ENCODE data around the gene AKAP6.

AKAP6 gene

GRCh38 chr14:32734261-32734660 lies 405.2 kb downstream of the AKAP6 start:
- Histone ChIP-seq H3K9me3 (ENCODE audit: low read length) (no peaks in the 10 kb centered on the region), H2AFZ (ENCODE audit: low read length) (no peak overlapping the region), H3K9me2 (ENCODE audit: low read depth, low read length) (no peaks in the 10 kb centered on the region), H3F3A (ENCODE audit: insufficient read depth, low read length) (no peaks in the 10 kb centered on the region), H3K36me3 (ENCODE audit: insufficient read depth, low read length) (no peaks in the 10 kb centered on the region), H3K27ac (ENCODE audit: low read depth, low read length, poor library complexity, severe bottlenecking) (no peak overlapping the region), H3K4me3 (ENCODE audit: low read depth, low read length, poor library complexity, severe bottlenecking) (no peak overlapping the region), H3K27me3 (ENCODE audit: insufficient read depth, low read length) (no peaks in the 10 kb centered on the region), H3K4me1 (ENCODE audit: insufficient read depth, low read length, severe bottlenecking) (no peaks in the 10 kb centered on the region), H3K4me2 (ENCODE audit: low read length) (no peak overlapping the region), H3K9ac (ENCODE audit: low read length) (no peak overlapping the region), H3K79me2 (ENCODE audit: insufficient read depth, low read length) (no peaks in the 10 kb centered on the region), H4K20me1 (ENCODE audit: insufficient read depth, low read length) (no peaks in the 10 kb centered on the region)
- TF ChIP-seq, protein P1, sequence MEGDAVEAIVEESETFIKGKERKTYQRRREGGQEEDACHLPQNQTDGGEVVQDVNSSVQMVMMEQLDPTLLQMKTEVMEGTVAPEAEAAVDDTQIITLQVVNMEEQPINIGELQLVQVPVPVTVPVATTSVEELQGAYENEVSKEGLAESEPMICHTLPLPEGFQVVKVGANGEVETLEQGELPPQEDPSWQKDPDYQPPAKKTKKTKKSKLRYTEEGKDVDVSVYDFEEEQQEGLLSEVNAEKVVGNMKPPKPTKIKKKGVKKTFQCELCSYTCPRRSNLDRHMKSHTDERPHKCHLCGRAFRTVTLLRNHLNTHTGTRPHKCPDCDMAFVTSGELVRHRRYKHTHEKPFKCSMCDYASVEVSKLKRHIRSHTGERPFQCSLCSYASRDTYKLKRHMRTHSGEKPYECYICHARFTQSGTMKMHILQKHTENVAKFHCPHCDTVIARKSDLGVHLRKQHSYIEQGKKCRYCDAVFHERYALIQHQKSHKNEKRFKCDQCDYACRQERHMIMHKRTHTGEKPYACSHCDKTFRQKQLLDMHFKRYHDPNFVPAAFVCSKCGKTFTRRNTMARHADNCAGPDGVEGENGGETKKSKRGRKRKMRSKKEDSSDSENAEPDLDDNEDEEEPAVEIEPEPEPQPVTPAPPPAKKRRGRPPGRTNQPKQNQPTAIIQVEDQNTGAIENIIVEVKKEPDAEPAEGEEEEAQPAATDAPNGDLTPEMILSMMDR (IDR thresholded peaks at IDR 0.05; ENCODE audit: low read length), result no peak
- TF ChIP-seq EZH2 (IDR thresholded peaks at IDR 0.05; ENCODE audit: borderline replicate concordance, low read length), result no peak

GRCh38 chr14:32737621-32738020 lies 408.5 kb downstream of the AKAP6 start:
- Histone ChIP-seq H3K4me1 (ENCODE audit: insufficient read depth, low read length, severe bottlenecking) (no peaks in the 10 kb centered on the region), H3K9ac (ENCODE audit: low read length) (no peak overlapping the region), H2AFZ (ENCODE audit: low read length) (no peak overlapping the region), H3K27me3 (ENCODE audit: insufficient read depth, low read length) (no peaks in the 10 kb centered on the region), H3K9me3 (ENCODE audit: low read length) (no peaks in the 10 kb centered on the region), H3F3A (ENCODE audit: insufficient read depth, low read length) (no peaks in the 10 kb centered on the region), H3K36me3 (ENCODE audit: insufficient read depth, low read length) (no peaks in the 10 kb centered on the region), H3K9me2 (ENCODE audit: low read depth, low read length) (no peaks in the 10 kb centered on the region), H3K4me3 (ENCODE audit: low read depth, low read length, poor library complexity, severe bottlenecking) (no peak overlapping the region), H4K20me1 (ENCODE audit: insufficient read depth, low read length) (no peaks in the 10 kb centered on the region), H3K4me2 (ENCODE audit: low read length) (no peak overlapping the region), H3K27ac (ENCODE audit: low read depth, low read length, poor library complexity, severe bottlenecking) (no peak overlapping the region), H3K79me2 (ENCODE audit: insufficient read depth, low read length) (no peaks in the 10 kb centered on the region)
- TF ChIP-seq, protein P1 (IDR thresholded peaks at IDR 0.05; ENCODE audit: low read length), result no peak
- no peak for TF ChIP-seq EZH2 (IDR thresholded peaks at IDR 0.05; ENCODE audit: borderline replicate concordance, low read length)

DNA sequence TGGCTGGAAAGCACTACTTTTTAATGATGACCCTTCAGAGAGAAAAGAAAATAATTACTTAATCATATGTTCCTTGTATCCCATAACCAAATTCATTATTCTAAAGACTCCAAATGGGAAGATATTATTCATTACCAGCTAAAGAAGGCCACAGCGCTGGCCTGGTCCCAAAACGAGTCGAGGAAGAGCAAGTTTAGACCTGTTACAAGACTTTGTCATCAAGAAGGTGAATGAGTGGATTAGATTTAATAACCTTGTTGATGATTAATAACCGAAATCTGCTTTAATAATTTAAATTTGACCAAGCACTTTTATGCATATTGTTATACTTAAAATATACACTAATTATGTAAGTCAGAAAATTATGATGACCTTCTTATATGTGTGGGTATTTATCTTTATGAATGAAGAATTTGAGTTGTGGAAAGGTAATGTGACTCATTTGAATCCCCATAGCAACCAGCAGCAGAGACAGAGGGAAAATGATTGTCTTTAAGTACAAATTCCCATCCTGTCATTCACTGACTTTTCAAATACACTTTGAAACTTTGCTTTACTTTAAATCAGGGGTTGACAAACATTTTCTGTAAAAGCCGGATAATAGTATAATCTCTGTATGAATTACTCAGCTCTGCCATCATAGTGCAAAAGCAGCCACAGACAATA lies 409.2 kb downstream of the AKAP6 start:
- TF ChIP-seq, protein P1 (IDR thresholded peaks at IDR 0.05; ENCODE audit: low read length), result no peak
- TF ChIP-seq EZH2 (IDR thresholded peaks at IDR 0.05; ENCODE audit: borderline replicate concordance, low read length), result no peak
- no peaks in the 10 kb centered on the region for H3K27me3 ChIP-seq (ENCODE audit: insufficient read depth, low read length)
- no peak overlapping the region for H3K4me2 ChIP-seq (ENCODE audit: low read length)
- H3K79me2 ChIP-seq (ENCODE audit: insufficient read depth, low read length), result no peaks in the 10 kb centered on the region
- no peaks in the 10 kb centered on the region for H3K9me3 ChIP-seq (ENCODE audit: low read length)
- no peaks in the 10 kb centered on the region for H3F3A ChIP-seq (ENCODE audit: insufficient read depth, low read length)
- no peaks in the 10 kb centered on the region for H3K9me2 ChIP-seq (ENCODE audit: low read depth, low read length)
- H3K4me3 ChIP-seq (ENCODE audit: low read depth, low read length, poor library complexity, severe bottlenecking), result no peak overlapping the region
- no peak overlapping the region for H3K27ac ChIP-seq (ENCODE audit: low read depth, low read length, poor library complexity, severe bottlenecking)
- no peaks in the 10 kb centered on the region for H4K20me1 ChIP-seq (ENCODE audit: insufficient read depth, low read length)
- H2AFZ ChIP-seq (ENCODE audit: low read length), result no peak overlapping the region
- no peak overlapping the region for H3K9ac ChIP-seq (ENCODE audit: low read length)
- no peaks in the 10 kb centered on the region for H3K36me3 ChIP-seq (ENCODE audit: insufficient read depth, low read length)
- H3K4me1 ChIP-seq (ENCODE audit: insufficient read depth, low read length, severe bottlenecking), result no peaks in the 10 kb centered on the region
